HFFc6 (cell line): Measurements from ENCODE around the gene SMIM1. TPM values are rescaled to one million over a fixed set of nuclear protein-coding genes. Genes with fewer than 3 reads are reported as not detected.

Source experiments
- DNase-seq: peaks from one replicate; pipeline ENCODE4 v3.0.0-alpha.2; 2018
- H3K27ac Mint-ChIP-seq: 2 replicates; pipeline ENCODE4 v1.8.0; 2020; ENCODE audit warnings: mild to moderate bottlenecking, mixed read lengths
- H3K27me3 Mint-ChIP-seq: 2 replicates; pipeline ENCODE4 v1.8.0; 2021; ENCODE audit warnings: mild to moderate bottlenecking, moderate library complexity, mixed read lengths; ENCODE audit not compliant: insufficient read depth
- H3K36me3 Mint-ChIP-seq: 2 replicates; pipeline ENCODE4 v1.8.0; 2021; ENCODE audit warnings: low read depth, mixed read lengths
- H3K4me1 Mint-ChIP-seq: 2 replicates; pipeline ENCODE4 v1.8.0; 2020; ENCODE audit warnings: low read depth, mixed read lengths
- H3K4me3 Mint-ChIP-seq: 2 replicates; pipeline ENCODE4 v1.8.0; 2020; ENCODE audit warnings: mild to moderate bottlenecking, moderate library complexity, mixed read lengths
- H3K9me3 Mint-ChIP-seq: 2 replicates; pipeline ENCODE4 v1.8.0; 2020; ENCODE audit warnings: mild to moderate bottlenecking, mixed read lengths
- CTCF ChIP-seq: fragments of 200-600 bp; sonication (generic); IDR thresholded peaks from 2 replicates; pipeline ENCODE4 v1.5.0; 2021; ENCODE audit warnings: antibody characterized with exemption, mild to moderate bottlenecking
- total RNA-seq, 6 experiments: library from RNA; stranded (reverse); fragmentation: NEBNext Ultra II Directional; extraction: Animal tissue kit (Norgen Biotek cat#: 25700); gene quantifications; 2 replicates in 1 of 6; 3 replicates in 5 of 6; pipeline ENCODE4 v1.2.3, GENCODE V29; 2021

SMIM1 gene
- total RNA-seq, 6 experiments from 2014 or later, result 0.38 to 3.4 (median 1.6) TPM

- Mint-ChIP-seq H3K27me3 (no peaks in the 10 kb centered on the region; the same call in 1 of the 2 replicates), H3K9me3 (no peaks in the 10 kb centered on the region), H3K27ac (no peak overlapping the region), H3K36me3 (no peaks in the 10 kb centered on the region), H3K4me1 (no peaks in the 10 kb centered on the region; the same call in 1 of the 2 replicates), H3K4me3 (no peak overlapping the region)
- DNase-seq, result no peak
- TF ChIP-seq CTCF, result no peak
Observed at GRCh38 chr1:3816331-3817137, 44.0 kb downstream of the SMIM1 start.

GRCh38 chr1:3817138-3817740, 44.7 kb downstream of the SMIM1 start:
- TF ChIP-seq CTCF, result no peak
- H3K4me1 Mint-ChIP-seq, result no peaks in the 10 kb centered on the region
- H3K9me3 Mint-ChIP-seq, result no peaks in the 10 kb centered on the region
- no peak overlapping the region for H3K4me3 Mint-ChIP-seq
- no peaks in the 10 kb centered on the region; the same call in 1 of the 2 replicates for H3K27me3 Mint-ChIP-seq
- H3K27ac Mint-ChIP-seq, result no peak overlapping the region
- DNase-seq, result no peak
- no peaks in the 10 kb centered on the region for H3K36me3 Mint-ChIP-seq

- Mint-ChIP-seq H3K4me1 (no peaks in the 10 kb centered on the region), H3K9me3 (no peaks in the 10 kb centered on the region), H3K36me3 (no peaks in the 10 kb centered on the region), H3K4me3 (no peak overlapping the region), H3K27me3 (no peaks in the 10 kb centered on the region; the same call in 1 of the 2 replicates), H3K27ac (no peak overlapping the region)
- DNase-seq, result no peak
- TF ChIP-seq CTCF, result no peak
Observed at GRCh38 chr1:3817821-3818597, 45.5 kb downstream of the SMIM1 start.

- Mint-ChIP-seq H3K27ac (no peak overlapping the region), H3K4me3 (no peak overlapping the region), H3K27me3 (no peaks in the 10 kb centered on the region; the same call in 1 of the 2 replicates), H3K4me1 (no peaks in the 10 kb centered on the region), H3K36me3 (no peaks in the 10 kb centered on the region), H3K9me3 (no peaks in the 10 kb centered on the region)
- no peak for TF ChIP-seq CTCF
- no peak for DNase-seq
Observed at GRCh38 chr1:3819771-3820200, 47.2 kb downstream of the SMIM1 start.

- no peak overlapping the region for H3K27ac Mint-ChIP-seq
- no peaks in the 10 kb centered on the region for H3K36me3 Mint-ChIP-seq
- no peak for DNase-seq
- no peak for TF ChIP-seq CTCF
- H3K27me3 Mint-ChIP-seq, result no peaks in the 10 kb centered on the region
- H3K4me3 Mint-ChIP-seq, result no peak overlapping the region
- no peaks in the 10 kb centered on the region for H3K4me1 Mint-ChIP-seq
- H3K9me3 Mint-ChIP-seq, result no peaks in the 10 kb centered on the region
Observed at GRCh38 chr1:3820316-3820715, 47.8 kb downstream of the SMIM1 start.
